GM20000 (cell line): ENCODE measurements around the gene COL5A1.

Source experiments
- DNase-seq: peaks from one replicate; pipeline ENCODE4 v3.0.0; 2012; ENCODE audit warnings: low spot score
- TF ChIP-seq, protein P1 (sequence below): IDR thresholded peaks from 2 replicates; pipeline ENCODE4 v1.5.1; 2012; ENCODE audit warnings: mild to moderate bottlenecking, control low read depth; ENCODE audit errors: extremely low read depth, missing control alignments

COL5A1 gene

DNA sequence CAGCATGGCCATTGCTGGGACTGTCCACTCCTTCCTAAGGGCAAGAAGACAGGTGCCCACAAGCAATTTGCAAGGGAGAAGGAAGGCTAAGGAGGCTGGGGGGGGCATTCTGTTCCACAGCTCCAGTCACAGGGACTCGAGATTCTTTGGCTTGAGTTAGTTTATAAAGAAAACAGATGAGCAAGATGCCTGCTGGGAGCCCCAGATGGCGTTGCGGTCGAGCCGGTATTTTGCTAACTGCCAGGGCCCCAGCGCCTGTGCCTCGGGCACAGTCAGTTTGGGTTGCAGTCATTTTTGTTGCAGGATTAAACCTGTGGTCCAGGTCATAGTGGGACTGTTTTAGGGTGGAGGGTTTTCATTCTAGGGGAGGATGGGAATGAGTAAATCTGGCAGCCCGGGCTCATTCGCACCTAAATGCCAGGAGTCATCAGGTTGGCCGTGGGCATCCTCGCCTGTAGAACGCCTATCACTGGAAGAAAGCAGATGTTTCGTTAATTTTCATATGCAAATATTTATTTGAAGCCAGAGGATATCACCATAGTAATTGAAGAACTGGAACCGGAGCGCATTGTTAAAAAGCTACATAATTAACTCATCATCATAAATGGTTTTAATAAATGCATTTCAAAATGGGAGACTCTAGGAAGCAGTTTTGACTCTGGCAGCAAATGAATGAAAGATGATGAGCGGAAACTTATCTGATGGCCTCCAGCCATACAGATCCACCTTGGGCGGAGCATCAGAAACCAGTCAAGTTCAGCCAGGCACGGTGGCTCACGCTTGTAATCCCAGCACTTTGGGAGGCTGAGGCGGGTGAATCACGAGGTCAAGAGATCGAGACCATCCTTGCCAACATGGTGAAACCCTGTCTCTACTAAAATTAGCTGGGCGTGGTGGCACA, 151.9 kb downstream of the COL5A1 start:
- DNase-seq: no peak
- TF ChIP-seq, protein P1, sequence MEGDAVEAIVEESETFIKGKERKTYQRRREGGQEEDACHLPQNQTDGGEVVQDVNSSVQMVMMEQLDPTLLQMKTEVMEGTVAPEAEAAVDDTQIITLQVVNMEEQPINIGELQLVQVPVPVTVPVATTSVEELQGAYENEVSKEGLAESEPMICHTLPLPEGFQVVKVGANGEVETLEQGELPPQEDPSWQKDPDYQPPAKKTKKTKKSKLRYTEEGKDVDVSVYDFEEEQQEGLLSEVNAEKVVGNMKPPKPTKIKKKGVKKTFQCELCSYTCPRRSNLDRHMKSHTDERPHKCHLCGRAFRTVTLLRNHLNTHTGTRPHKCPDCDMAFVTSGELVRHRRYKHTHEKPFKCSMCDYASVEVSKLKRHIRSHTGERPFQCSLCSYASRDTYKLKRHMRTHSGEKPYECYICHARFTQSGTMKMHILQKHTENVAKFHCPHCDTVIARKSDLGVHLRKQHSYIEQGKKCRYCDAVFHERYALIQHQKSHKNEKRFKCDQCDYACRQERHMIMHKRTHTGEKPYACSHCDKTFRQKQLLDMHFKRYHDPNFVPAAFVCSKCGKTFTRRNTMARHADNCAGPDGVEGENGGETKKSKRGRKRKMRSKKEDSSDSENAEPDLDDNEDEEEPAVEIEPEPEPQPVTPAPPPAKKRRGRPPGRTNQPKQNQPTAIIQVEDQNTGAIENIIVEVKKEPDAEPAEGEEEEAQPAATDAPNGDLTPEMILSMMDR: no peak

DNA sequence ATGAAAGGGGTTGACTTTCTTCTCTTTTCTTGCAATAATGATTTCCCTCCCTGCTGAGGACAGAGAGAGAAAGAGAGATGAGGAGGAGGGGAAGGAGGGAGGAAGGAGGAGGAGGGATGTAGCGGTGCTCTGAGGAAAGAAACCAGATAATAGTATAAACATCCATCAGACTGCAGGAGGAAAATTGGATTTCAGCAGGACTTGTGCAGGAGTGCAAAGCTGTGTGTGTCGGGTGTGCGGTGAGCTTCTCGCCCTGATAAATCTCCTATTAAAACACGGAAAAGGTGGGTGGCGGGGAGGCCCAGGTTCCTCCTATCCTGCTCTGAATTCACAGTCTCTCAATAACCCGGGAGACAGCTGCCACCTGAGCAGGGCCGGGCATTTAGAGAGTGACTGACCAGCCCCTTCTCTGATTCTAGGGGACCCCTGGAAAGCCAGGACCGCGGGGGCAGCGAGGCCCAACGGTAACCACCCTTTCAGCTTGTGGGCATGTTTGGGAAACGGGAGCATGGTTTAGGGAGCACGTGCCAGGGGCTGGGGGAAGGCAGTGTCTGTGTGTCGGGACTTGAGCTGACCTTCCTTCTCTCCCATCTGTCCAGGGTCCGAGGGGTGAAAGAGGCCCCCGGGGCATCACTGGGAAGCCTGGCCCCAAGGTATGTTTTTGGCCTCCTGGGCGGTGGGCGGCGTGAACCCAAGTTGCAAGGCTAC, 153.2 kb downstream of the COL5A1 start:
- TF ChIP-seq, protein P1: no peak
- no peak for DNase-seq

DNA sequence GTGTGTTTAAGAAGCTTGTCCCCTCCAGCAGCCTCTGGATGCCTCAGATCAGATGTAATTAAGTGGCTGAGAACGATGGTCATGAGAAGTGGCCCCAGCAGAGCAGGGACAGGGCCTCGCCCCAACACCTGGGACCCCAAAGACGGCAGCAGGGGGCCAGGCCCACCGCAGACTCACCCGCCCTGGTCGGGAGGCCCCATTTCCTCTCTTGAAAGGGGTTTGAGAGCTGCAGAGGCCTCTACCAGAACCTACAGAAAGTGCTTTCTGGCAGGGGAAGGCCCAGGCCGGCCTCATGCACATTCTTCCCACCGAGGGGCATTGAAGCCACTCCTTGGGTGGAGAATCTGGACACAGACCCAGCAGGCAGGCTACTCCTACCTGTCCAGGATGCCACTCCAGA, 153.8 kb downstream of the COL5A1 start:
- TF ChIP-seq, protein P1: no peak
- DNase-seq: no peak

DNA sequence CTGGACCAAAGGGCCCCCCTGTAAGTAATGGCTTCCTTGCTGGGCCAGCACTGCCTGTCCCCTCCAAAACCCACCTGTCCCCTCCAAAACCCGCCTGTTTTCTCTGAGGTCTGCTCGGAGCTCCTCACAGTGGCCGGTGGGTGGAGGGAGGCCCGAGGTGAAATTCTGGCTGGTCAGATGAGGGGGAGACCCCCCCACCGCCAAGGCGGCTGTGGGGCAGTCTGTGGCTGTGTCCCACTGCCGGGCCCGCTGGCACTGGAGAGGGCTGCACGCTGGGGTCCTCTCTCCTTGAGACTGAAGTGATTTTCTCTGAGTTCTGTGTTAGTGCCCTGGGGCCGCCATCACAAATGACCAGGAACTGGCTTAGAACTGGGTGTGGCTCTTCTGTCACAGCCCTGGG, 155.3 kb downstream of the COL5A1 start:
- TF ChIP-seq, protein P1: no peak

DNA sequence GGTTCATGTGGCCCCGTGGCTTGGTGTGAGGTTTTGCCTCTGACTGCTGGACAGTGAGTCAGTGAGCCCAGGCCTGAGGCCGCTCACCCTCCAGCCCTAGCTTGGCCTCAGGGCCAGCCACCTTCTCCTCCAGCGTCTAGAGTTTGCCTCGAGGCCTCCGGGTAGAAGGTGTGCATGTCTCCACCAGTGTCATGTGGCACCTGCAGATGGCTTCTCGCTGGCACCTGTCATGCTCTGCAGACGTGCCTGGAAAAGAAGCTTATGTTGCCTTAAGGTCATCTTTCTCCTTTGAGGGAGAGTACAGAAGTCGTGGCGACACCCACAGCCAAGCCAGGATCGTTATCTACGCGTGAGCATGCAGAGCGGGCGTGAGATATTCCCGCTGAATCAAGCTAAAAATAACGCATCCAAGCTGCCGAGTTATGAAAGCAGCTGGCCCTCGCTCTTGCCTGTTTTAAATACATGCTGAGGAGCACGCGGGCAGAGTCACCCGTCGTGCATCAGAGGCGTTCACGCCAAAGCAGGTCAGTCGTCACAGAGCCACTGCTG, 159.3 kb downstream of the COL5A1 start:
- no peak for DNase-seq
- TF ChIP-seq, protein P1: no peak

More for the DNA sequence above, 155.3 kb downstream of the COL5A1 start:
- DNase-seq: no peak

DNA sequence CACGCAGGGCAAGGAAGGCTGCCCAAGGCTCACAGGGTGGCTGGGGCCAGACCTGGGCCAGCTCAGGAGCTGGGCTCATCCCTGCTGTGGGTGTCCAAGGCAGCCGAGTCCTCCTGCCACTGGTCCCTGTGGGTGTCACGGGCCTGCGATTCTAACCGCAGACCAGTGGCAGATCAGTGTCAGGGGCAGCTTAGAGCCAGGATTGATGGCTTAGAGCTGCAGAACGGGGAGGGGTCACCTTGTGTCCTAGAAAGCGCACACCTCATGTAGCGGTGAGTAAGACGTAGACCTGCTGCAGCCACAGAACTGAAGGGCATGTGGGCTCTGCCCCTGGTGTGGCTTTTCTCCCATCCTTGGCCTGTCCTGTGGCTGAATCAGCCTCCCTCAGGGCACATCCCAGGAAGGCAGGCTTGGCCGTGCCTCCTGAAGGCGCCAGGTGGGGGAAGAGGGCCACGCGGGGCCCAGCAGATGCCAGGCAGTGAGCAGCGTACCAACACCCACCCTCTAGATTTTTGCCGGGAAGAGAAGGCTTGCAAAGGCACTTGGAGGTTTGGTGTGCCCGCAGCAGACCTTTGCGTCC, 160.7 kb downstream of the COL5A1 start:
- TF ChIP-seq, protein P1: no peak

More for the DNA sequence above, 160.7 kb downstream of the COL5A1 start:
- no peak for DNase-seq
